Medulla oblongata (tissue), 1 donor: ENCODE results near the gene PHC3.
"Not testable (repeated sequence)": the region's sequence is repeated elsewhere in the genome, so short reads cannot be mapped to it uniquely, and the experiment has no call there.

ENCODE experiments used
- DNase-seq: peaks from one replicate; pipeline ENCODE4 v3.0.0-alpha.2; 2015; ENCODE audit errors: extremely low spot score

Gene PHC3

GRCh38 chr3:170180908-170181885 is at the start of gene PHC3:
Gene PHC3, minus strand, starts transcription at chr3:170181733. Its CDS starts 18 bp downstream, at chr3:170181715.
- DNase-seq, result peak; percentile 95

GRCh38 chr3:170228093-170228766 is 46.7 kb upstream of the PHC3 start:
- no peak for DNase-seq

GRCh38 chr3:170226426-170226960 is 45.0 kb upstream of the PHC3 start:
- DNase-seq, result no peak

- DNase-seq, result no peak
These were observed 43.6 kb upstream of the PHC3 start for GRCh38 chr3:170225166-170225565.

GRCh38 chr3:170222647-170223541 is 41.4 kb upstream of the PHC3 start:
- peak; percentile 43 for DNase-seq

- peak; percentile 96 for DNase-seq
These were observed 40.6 kb upstream of the PHC3 start, which contains the start of gene PRKCI for GRCh38 chr3:170221924-170222646. Gene PRKCI, plus strand, starts transcription at chr3:170222424. Its CDS starts 246 bp downstream, at chr3:170222670.

GRCh38 chr3:170220871-170221270 is 39.3 kb upstream of the PHC3 start:
- no peak for DNase-seq

GRCh38 chr3:170219850-170220249 is 38.3 kb upstream of the PHC3 start:
- DNase-seq, result no peak

GRCh38 chr3:170211668-170212067 is 30.1 kb upstream of the PHC3 start:
- no peak for DNase-seq

- no peak for DNase-seq
These were observed 26.2 kb upstream of the PHC3 start for GRCh38 chr3:170207717-170208116.

- not testable (repeated sequence) for DNase-seq
These were observed 24.7 kb upstream of the PHC3 start for GRCh38 chr3:170206164-170206762.

- no peak for DNase-seq
These were observed 23.8 kb upstream of the PHC3 start for GRCh38 chr3:170205302-170205701.

- DNase-seq, result no peak
These were observed 23.0 kb upstream of the PHC3 start for GRCh38 chr3:170204509-170204908.

- DNase-seq, result no peak
These were observed 22.5 kb upstream of the PHC3 start for GRCh38 chr3:170204023-170204472.

GRCh38 chr3:170203457-170203856 is 21.9 kb upstream of the PHC3 start:
- DNase-seq, result no peak

GRCh38 chr3:170201527-170201926 is 20.0 kb upstream of the PHC3 start:
- no peak for DNase-seq

- no peak for DNase-seq
These were observed 19.5 kb upstream of the PHC3 start for GRCh38 chr3:170200987-170201386.

- DNase-seq, result no peak
These were observed 15.3 kb upstream of the PHC3 start for GRCh38 chr3:170196833-170197232.

- not testable (repeated sequence) for DNase-seq
These were observed 14.2 kb upstream of the PHC3 start for GRCh38 chr3:170195759-170196158.
